Measurements from ENCODE around the gene ADAMTSL3. TPM values are rescaled to one million over a fixed set of nuclear protein-coding genes. Genes with fewer than 3 reads are reported as not detected.
"Not testable (repeated sequence)": the region's sequence is repeated elsewhere in the genome, so short reads cannot be mapped to it uniquely, and the experiment has no call there.

Gene ADAMTSL3
- total RNA-seq, 3 donors from 2014 or later: not detected

DNA sequence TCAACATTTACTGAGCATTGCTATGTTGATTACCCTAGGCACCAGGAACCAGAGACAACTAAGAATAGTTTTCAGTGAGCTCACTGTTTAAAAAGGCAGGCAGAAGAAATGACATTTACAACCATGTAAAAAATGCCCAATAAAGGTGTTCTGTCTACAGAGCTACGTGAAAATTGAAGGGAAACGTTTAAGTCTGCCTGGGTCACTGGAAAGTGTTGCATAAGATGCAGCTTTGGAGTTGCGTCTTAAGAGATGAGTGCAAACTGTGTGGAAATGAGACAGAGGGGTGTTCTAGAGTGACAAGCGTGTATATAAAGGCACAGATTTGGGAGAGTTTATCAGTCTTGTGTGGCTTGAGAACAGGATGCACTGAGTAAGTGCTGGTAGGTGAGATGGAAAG, 303.0 kb downstream of the ADAMTSL3 start:
- no peaks in the 10 kb centered on the region for H3K9me3 Mint-ChIP-seq
- DNase-seq (no peak), ATAC-seq (no peak)
- no peaks in the 10 kb centered on the region for H3K36me3 Mint-ChIP-seq (ENCODE audit: insufficient read depth)
- H3K4me3 Mint-ChIP-seq: no peak overlapping the region
- H3K27me3 Mint-ChIP-seq (ENCODE audit: low read depth): peaks cover 4% of the 10 kb centered on the region
- no peaks in the 10 kb centered on the region for H3K4me1 Mint-ChIP-seq (ENCODE audit: low read depth)

DNA sequence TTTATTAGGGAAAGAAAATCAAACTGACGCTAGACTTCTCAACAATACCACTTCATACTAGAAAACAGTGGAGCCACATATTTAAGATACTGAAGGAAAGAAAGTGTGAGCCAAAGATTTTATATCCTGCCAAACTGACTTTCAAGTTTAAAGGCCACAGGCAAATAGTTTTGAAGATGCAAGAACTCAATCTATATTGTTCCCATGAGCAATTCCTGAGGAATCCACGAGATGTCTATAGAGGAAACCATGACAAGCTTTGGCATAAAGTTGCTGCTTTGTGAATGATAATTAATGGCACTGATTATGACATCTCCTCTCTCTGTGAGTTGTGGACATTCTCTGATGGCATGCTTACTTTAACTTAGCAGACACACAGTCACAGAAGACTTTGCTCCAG, 305.6 kb downstream of the ADAMTSL3 start:
- no peak overlapping the region for H3K4me3 Mint-ChIP-seq
- peaks cover 3% of the 10 kb centered on the region for H3K27me3 Mint-ChIP-seq (ENCODE audit: low read depth)
- peaks cover 8% of the 10 kb centered on the region for H3K9me3 Mint-ChIP-seq
- H3K4me1 Mint-ChIP-seq (ENCODE audit: low read depth): no peaks in the 10 kb centered on the region
- ATAC-seq (no peak), DNase-seq (no peak)
- H3K36me3 Mint-ChIP-seq (ENCODE audit: insufficient read depth): no peaks in the 10 kb centered on the region

DNA sequence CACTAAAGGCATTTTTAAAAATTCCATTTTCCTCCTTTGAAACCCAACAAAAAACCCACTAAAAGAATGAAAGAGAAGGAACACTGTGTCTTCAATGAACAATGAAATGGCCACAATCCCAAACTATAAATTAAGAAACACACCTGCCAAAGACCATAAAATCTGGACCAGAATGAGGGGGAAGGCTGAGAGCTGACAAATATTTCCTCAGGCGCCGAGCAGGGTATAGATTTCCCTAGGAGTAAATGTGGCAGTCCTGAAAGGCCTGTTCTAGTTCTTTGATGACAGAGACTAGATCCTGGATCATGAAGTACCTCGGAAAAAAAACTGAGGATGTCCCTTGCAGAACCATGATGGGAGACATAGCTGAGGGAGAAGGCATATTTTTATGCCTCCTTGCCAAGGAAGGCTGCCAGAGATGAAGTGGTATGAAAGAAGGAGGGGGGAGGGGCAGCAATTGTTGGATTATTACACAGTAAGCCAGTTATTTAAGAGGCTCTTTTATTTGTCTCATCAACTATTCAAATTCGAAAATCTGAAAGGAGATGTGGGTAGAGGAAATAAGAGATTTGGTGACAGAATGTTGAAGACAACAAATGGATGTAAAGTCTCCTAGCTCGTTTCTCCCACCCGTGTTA, 306.4 kb downstream of the ADAMTSL3 start:
- H3K4me3 Mint-ChIP-seq: no peak overlapping the region
- peaks cover 3% of the 10 kb centered on the region for H3K27me3 Mint-ChIP-seq (ENCODE audit: low read depth)
- peaks cover 11% of the 10 kb centered on the region for H3K9me3 Mint-ChIP-seq
- H3K36me3 Mint-ChIP-seq (ENCODE audit: insufficient read depth): no peaks in the 10 kb centered on the region
- ATAC-seq: no peak
- no peak for DNase-seq
- no peaks in the 10 kb centered on the region for H3K4me1 Mint-ChIP-seq (ENCODE audit: low read depth)

DNA sequence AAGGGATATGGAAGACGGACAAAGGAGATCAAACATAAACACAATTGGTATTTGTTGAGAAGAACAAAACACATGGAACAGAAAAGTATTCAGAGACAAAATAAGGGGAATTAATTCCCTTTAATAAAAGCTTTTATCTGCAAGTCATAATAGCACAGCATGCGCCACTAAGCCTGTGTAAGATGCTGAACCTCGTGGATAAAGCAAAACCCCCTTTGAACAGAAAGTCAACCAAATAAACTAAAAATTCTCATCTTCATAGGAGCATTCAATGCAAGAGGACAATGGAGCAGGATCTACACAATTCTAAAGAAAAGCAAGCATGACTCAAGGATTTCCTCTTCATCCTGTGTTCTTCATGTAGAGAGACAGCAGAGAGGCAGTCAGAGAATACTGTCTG, 307.4 kb downstream of the ADAMTSL3 start:
- DNase-seq (no peak), ATAC-seq (no peak)
- peaks cover 16% of the 10 kb centered on the region for H3K9me3 Mint-ChIP-seq
- no peaks in the 10 kb centered on the region for H3K4me1 Mint-ChIP-seq (ENCODE audit: low read depth)
- no peaks in the 10 kb centered on the region for H3K36me3 Mint-ChIP-seq (ENCODE audit: insufficient read depth)
- H3K27me3 Mint-ChIP-seq (ENCODE audit: low read depth): peaks cover 3% of the 10 kb centered on the region
- H3K4me3 Mint-ChIP-seq: no peak overlapping the region

DNA sequence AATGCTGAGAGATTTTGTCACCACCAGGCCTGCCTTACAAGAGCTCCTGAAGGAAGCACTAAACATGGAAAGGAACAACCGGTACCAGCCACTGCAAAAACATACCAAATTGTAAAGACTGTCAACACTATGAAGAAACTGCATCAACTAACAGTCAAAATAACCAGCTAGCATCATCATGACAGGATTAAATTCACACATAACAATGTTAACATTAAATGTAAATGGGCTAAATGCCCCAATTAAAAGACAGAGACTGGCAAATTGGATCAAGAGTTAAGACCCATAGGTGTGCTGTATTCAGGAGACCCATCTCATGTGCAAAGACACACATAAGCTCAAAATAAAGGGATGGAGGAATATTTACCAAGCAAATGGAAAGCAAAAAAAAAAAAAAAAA, 311.0 kb downstream of the ADAMTSL3 start:
- H3K4me3 Mint-ChIP-seq; H3K4me1 Mint-ChIP-seq (ENCODE audit: low read depth); H3K27me3 Mint-ChIP-seq (ENCODE audit: low read depth); DNase-seq; ATAC-seq; H3K36me3 Mint-ChIP-seq (ENCODE audit: insufficient read depth): not testable (repeated sequence)
- H3K9me3 Mint-ChIP-seq: peaks cover 16% of the 10 kb centered on the region

DNA sequence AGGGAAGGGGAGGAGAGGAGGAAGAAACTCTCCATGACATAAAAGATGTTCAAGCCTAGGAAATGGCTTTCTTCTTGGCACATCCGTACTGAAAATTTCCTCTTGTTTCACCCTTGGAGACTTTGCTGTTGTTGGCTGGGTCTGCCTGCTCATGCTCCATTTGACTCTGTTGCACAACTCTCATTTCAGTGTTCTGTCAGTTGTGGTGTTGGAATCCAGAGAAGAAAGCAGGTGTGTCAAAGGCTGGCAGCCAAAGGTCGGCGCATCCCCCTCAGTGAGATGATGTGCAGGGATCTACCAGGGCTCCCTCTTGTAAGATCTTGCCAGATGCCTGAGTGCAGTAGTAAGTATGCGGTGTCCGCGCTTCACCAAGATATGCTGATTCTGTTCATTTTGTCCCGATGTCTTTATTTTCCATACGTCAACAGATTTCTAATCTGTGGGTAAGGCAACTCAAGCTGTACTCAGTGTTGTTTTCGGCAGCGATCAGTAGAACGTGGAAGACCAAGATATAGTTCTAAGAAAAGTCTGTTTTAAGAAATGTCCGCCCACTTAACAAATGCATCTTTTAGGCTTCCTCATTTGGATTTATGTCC, 316.5 kb downstream of the ADAMTSL3 start:
- no peaks in the 10 kb centered on the region for H3K36me3 Mint-ChIP-seq (ENCODE audit: insufficient read depth)
- H3K4me1 Mint-ChIP-seq (ENCODE audit: low read depth): no peaks in the 10 kb centered on the region
- DNase-seq: no peak
- peaks cover 5% of the 10 kb centered on the region for H3K9me3 Mint-ChIP-seq
- peaks cover 2% of the 10 kb centered on the region for H3K27me3 Mint-ChIP-seq (ENCODE audit: low read depth)
- no peak for ATAC-seq
- H3K4me3 Mint-ChIP-seq: no peak overlapping the region

DNA sequence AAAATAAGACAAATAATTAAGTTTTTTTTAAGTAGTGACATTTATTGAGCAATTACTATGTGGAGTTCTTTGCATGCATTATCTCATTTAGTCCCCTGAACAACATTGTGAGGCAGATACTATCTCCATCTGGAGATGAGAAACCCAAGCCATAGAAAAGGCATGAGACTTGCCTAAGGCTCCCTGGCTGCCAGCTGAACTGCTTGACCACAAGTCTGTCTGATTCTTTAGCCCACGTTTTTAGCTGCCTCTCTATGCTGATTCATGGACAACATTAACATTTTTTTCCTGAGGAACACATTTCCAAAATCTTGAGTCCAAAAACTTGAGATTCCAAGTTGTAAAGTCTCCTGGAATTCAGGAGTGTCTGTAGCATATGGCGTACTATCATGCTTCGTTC, 318.1 kb downstream of the ADAMTSL3 start:
- Mint-ChIP-seq H3K4me1 (ENCODE audit: low read depth) (no peaks in the 10 kb centered on the region), H3K9me3 (no peaks in the 10 kb centered on the region), H3K27me3 (ENCODE audit: low read depth) (peaks cover 2% of the 10 kb centered on the region), H3K36me3 (ENCODE audit: insufficient read depth) (no peaks in the 10 kb centered on the region), H3K4me3 (no peak overlapping the region)
- ATAC-seq (no peak), DNase-seq (no peak)

DNA sequence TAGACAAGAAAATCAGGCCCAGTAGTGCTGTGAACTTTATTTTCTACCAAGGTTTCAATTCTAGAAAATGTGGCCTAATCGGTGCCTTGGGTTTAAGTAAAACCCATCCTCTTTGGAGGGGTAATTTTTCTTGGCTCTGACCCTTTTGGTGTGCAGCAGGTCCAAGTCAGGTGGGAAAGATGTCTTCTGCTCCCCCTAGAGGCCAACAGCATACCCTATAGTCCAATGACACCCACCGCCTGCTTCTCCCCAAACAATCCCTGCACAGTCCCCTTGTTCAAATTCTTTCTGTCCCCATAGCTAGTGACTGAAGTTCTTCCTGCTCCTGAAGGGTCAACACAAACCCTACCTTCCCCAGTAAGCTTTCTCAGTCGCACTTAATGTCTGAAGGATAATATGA, 319.9 kb downstream of the ADAMTSL3 start:
- peaks cover 2% of the 10 kb centered on the region for H3K27me3 Mint-ChIP-seq (ENCODE audit: low read depth)
- no peak for DNase-seq
- no peak for ATAC-seq
- H3K4me1 Mint-ChIP-seq (ENCODE audit: low read depth): no peaks in the 10 kb centered on the region
- no peak overlapping the region for H3K4me3 Mint-ChIP-seq
- no peaks in the 10 kb centered on the region for H3K36me3 Mint-ChIP-seq (ENCODE audit: insufficient read depth)
- H3K9me3 Mint-ChIP-seq: no peaks in the 10 kb centered on the region

DNA sequence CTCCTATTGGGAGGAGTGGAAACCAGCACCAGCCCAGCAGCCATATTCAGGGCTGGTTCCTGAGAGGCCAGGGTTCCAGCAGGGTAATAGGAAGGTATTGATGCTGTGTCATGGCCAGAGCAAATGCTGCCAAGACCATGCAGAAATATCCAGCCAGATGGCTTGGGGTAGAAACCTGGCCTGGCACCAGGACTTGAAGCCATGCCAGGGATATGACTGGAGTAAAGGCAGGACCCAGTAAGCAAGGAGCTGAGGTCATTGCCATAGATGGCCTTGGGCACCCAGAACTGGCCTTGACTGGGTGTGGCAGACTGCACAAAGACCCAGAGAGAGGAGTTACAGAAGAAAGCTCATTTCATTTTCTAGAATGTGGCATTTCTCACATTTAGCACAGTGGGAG, 324.1 kb downstream of the ADAMTSL3 start:
- H3K36me3 Mint-ChIP-seq (ENCODE audit: insufficient read depth): no peaks in the 10 kb centered on the region
- H3K9me3 Mint-ChIP-seq: no peaks in the 10 kb centered on the region
- no peak for ATAC-seq
- peaks cover 2% of the 10 kb centered on the region for H3K27me3 Mint-ChIP-seq (ENCODE audit: low read depth)
- no peak for DNase-seq
- no peak overlapping the region for H3K4me3 Mint-ChIP-seq
- no peaks in the 10 kb centered on the region for H3K4me1 Mint-ChIP-seq (ENCODE audit: low read depth)

DNA sequence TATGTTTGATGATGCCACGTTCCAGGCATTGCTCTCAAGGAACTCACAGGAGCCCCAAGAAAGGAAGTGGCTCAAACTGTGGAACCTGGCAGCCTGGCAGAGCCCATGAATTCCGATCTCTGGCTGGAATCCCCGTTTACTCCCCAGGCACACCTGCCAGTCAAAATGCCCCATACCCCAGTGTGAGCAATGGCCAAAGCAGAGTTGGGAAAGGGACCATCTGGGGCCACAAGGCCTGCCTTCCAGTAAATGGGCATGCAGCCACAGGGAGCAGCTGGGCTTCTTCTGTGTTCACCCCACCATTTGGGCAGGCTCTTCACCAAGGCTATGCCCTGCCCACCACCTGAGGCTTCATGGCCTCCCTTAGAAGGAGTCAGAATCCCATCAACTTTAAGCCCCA, 324.7 kb downstream of the ADAMTSL3 start:
- Mint-ChIP-seq H3K27me3 (ENCODE audit: low read depth) (peaks cover 2% of the 10 kb centered on the region), H3K9me3 (no peaks in the 10 kb centered on the region), H3K4me3 (no peak overlapping the region), H3K4me1 (ENCODE audit: low read depth) (no peaks in the 10 kb centered on the region), H3K36me3 (ENCODE audit: insufficient read depth) (no peaks in the 10 kb centered on the region)
- no peak for DNase-seq
- ATAC-seq: no peak

DNA sequence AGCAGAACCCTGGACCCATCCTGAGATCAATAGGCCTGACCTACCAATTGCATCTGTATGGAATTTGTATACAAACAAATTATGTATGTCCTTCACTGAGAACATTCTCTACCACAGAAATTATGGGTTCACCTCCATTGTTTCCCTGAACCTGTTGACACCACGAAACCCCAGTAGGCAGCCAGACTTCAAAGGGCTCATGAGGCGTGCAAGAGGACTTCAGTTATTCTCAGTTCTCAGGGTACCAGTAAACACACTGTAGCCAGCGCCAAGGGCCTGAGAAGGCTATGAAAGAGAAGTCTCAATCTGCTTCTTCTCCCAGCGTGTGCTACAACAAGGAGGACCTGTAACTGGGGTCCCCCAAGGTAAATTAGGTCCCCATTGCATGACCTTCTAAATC, 326.7 kb downstream of the ADAMTSL3 start:
- ATAC-seq: no peak
- no peaks in the 10 kb centered on the region for H3K27me3 Mint-ChIP-seq (ENCODE audit: low read depth)
- no peak for DNase-seq
- no peak overlapping the region for H3K4me3 Mint-ChIP-seq
- no peaks in the 10 kb centered on the region for H3K36me3 Mint-ChIP-seq (ENCODE audit: insufficient read depth)
- H3K9me3 Mint-ChIP-seq: no peaks in the 10 kb centered on the region
- no peaks in the 10 kb centered on the region for H3K4me1 Mint-ChIP-seq (ENCODE audit: low read depth)

DNA sequence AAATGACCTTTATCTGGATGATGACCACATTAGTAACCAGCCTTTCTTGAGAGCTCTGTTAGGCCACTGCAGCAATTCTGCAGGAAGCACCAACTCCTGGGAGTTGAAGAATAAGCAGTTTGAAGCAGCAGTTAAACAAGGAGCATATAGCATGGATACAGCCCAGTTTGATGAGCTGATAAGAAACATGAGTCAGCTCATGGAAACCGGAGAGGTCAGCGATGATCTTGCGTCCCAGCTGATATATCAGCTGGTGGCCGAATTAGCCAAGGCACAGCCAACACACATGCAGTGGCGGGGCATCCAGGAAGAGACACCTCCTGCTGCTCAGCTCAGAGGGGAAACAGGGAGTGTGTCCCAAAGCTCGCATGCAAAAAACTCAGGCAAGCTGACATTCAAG, 328.8 kb downstream of the ADAMTSL3 start:
- no peaks in the 10 kb centered on the region for H3K9me3 Mint-ChIP-seq
- no peak overlapping the region for H3K4me3 Mint-ChIP-seq
- no peak for ATAC-seq

DNA sequence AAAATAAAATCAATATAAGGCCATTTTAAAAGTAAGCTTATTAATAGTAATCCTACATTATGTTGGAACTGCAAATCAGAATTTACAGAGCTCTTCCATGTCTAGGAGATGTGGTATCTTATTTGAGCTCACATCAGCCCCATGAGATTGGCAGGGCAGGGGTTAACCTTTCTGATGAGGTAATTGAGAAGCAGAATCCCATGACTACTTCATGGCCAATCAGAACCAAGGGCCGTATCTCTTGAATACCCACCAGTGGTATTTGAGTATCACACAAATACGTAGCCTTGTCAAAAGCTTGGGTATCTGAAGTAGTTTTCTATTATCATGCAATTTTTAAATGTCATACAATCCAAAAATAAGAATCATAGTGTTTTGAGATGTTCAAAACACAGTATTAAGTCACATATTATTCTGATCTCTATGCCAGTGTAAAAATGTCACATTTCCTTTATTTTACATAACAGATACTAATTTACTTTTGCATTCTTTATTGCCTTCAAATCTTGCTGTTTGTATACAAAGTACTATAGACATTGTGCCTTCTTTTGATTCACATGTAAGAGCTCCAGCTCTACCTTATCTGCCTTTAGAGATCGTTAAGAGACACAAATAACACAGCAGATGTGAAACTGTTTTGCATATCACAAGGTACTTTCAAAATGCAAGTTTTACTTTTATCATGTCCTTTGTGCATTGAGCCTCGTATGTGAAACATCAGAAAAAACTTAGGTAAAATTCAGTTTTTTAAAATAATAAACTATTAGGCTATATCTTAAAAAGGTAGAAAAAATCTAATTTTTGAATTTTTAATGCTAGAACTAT, 329.9 kb downstream of the ADAMTSL3 start:
- no peaks in the 10 kb centered on the region for H3K36me3 Mint-ChIP-seq (ENCODE audit: insufficient read depth)
- no peaks in the 10 kb centered on the region for H3K27me3 Mint-ChIP-seq (ENCODE audit: low read depth)
- H3K4me1 Mint-ChIP-seq (ENCODE audit: low read depth): no peaks in the 10 kb centered on the region
- H3K9me3 Mint-ChIP-seq: no peaks in the 10 kb centered on the region
- DNase-seq: no peak
- no peak for ATAC-seq
- no peak overlapping the region for H3K4me3 Mint-ChIP-seq

More for the DNA sequence above, 328.8 kb downstream of the ADAMTSL3 start:
- DNase-seq: no peak
- no peaks in the 10 kb centered on the region for H3K4me1 Mint-ChIP-seq (ENCODE audit: low read depth)
- H3K27me3 Mint-ChIP-seq (ENCODE audit: low read depth): no peaks in the 10 kb centered on the region
- no peaks in the 10 kb centered on the region for H3K36me3 Mint-ChIP-seq (ENCODE audit: insufficient read depth)

DNA sequence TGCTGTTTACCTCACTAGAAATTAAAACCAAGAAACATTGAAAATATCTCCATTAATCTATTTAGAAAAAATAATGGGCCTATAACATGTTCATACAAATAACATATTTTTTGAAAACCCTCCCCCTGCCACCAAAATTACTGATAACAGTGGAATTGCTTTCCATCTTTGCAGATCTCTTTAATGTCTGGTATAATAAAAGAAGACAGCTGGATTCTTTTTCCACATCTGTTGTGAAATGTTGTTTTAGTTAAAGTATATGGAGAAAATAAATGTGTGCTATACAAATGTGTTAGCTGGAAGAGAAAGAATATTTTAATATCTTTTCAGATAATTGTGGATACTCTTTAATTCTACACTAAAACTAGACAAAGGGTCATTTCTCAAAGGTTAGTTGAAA, 330.7 kb downstream of the ADAMTSL3 start:
- no peak for DNase-seq
- no peaks in the 10 kb centered on the region for H3K9me3 Mint-ChIP-seq
- no peaks in the 10 kb centered on the region for H3K36me3 Mint-ChIP-seq (ENCODE audit: insufficient read depth)
- H3K4me1 Mint-ChIP-seq (ENCODE audit: low read depth): no peaks in the 10 kb centered on the region
- no peak for ATAC-seq
- no peaks in the 10 kb centered on the region for H3K27me3 Mint-ChIP-seq (ENCODE audit: low read depth)
- H3K4me3 Mint-ChIP-seq: no peak overlapping the region

DNA sequence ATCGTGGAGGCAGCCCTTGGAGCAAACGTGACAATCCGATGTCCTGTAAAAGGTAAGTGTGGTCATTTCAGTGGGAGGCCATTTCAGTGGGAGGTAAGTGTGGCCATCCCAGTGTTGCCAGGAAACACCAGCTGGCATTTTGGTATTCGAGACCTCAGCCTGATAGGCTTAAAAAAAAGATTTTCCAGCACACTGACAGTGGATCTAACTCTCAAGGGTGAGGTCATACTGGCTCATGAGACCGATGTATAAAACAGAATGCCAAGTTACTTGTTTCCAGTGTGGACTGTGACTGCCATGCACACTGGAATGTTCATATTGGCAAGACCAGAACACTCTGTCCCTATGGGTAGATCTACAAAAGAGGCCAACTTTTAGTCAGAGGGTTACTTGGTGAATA, 337.2 kb downstream of the ADAMTSL3 start:
- DNase-seq: no peak
- no peak overlapping the region for H3K4me3 Mint-ChIP-seq
- no peak for ATAC-seq
- H3K36me3 Mint-ChIP-seq (ENCODE audit: insufficient read depth): no peaks in the 10 kb centered on the region
- no peaks in the 10 kb centered on the region for H3K27me3 Mint-ChIP-seq (ENCODE audit: low read depth)
- no peaks in the 10 kb centered on the region for H3K9me3 Mint-ChIP-seq
- H3K4me1 Mint-ChIP-seq (ENCODE audit: low read depth): no peaks in the 10 kb centered on the region

Data from activated T-cell treated with anti-CD3 and anti-CD28 coated beads, Interleukin-2, amount 50 U/mL, for 4 hours (primary cell).